ENCODE results near the gene NCOA6. TPM values are rescaled to one million over a fixed set of nuclear protein-coding genes. Genes with fewer than 3 reads are reported as not detected.
"Not testable (repeated sequence)": the region's sequence is repeated elsewhere in the genome, so short reads cannot be mapped to it uniquely, and the experiment has no call there.

The NCOA6 gene
- total RNA-seq, 2 donors from 2014 or later = 22.0 to 25.0 TPM

DNA sequence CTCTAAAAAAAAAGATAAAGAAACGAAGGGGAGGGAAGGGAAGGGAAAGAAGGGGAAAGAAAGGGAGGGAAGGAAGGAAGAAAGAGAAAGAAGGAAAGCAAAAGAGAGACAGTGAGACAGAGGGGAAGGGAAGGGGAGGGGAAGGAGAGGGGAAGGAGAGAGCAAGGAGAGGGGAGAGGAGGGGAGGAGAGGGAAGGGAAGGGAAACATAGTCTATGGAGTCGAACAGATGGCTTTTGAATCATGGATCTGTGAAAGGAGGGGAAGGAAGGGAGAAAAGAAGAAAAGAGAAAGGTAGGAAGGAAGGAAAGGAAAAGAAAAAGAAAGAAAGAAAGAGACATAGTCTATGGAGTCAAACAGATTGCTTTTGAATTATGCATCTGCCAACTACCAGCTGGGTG, 16.7 kb upstream of the NCOA6 start:
- no peak for DNase-seq (ENCODE audit: low spot score)
- intact Hi-C loops (cut with DNase I) = no loop called here

- DNase-seq (ENCODE audit: low spot score) = no peak
- intact Hi-C loops (cut with DNase I) = loop anchor here in 1 of 2 donors (10.0 kb wide), 1 partner anchor 380 kb away; no protein-coding TSS in a partner anchor
Observed at GRCh38 chr20:34834459-34834893, 9.0 kb upstream of the NCOA6 start.

- no peak for DNase-seq (ENCODE audit: low spot score)
- intact Hi-C loops (cut with DNase I) = loop anchor here in 1 of 2 donors (10.0 kb wide), 1 partner anchor 383 kb away; no protein-coding TSS in a partner anchor
Observed at GRCh38 chr20:34831936-34832335, 6.5 kb upstream of the NCOA6 start.

- intact Hi-C loops (cut with DNase I) = no loop called here
Observed at GRCh38 chr20:34829191-34829590, 3.7 kb upstream of the NCOA6 start.

GRCh38 chr20:34824806-34825529, 483 bp downstream of the NCOA6 start:
- intact Hi-C loops (cut with DNase I) = no loop called here
- peak; percentile 88 for DNase-seq (ENCODE audit: low spot score)

More at GRCh38 chr20:34829191-34829590, 3.7 kb upstream of the NCOA6 start:
- DNase-seq (ENCODE audit: low spot score) = no peak

DNA sequence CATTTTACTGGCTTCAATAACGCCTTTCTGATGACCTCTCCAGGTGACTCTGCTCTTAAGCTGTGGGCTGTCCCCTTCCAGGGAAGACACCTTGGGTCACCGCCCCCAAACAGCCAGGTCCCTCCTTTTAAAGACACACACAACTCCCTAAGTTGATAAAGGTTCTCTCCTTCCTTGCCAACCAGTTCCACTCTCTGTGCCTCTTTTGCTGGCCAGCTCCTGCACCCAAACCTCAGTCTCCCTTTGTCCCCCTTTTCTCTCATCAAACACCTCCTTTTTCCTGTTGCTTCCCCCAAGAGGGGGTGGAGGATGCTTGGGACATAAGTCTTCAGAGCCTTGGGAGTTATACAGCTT, 1.0 kb downstream of the NCOA6 start:
- DNase-seq (ENCODE audit: low spot score) = no peak
- intact Hi-C loops (cut with DNase I) = no loop called here

DNA sequence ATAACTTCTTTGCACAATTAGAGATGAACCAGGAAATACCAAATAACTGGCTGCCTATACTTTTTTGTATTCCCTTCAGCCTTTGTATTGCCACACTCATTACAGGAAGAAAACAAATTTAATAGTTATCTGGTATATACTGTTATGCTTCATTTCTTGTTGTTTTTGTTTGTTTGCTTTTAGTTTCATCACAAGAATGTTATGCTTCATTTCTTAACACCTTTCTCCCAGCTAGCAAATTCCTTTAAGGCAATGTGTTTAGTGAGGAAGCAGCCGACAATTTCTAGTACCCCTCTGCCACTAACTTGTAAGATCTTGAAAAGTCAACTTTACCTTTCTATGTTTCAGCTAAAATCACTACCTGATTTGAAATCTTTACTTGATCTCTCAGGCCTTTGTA, 1.4 kb downstream of the NCOA6 start:
- intact Hi-C loops (cut with DNase I) = no loop called here
- no peak for DNase-seq (ENCODE audit: low spot score)

GRCh38 chr20:34820805-34821578, 4.5 kb downstream of the NCOA6 start:
- DNase-seq (ENCODE audit: low spot score) = no peak
- intact Hi-C loops (cut with DNase I) = no loop called here

DNA sequence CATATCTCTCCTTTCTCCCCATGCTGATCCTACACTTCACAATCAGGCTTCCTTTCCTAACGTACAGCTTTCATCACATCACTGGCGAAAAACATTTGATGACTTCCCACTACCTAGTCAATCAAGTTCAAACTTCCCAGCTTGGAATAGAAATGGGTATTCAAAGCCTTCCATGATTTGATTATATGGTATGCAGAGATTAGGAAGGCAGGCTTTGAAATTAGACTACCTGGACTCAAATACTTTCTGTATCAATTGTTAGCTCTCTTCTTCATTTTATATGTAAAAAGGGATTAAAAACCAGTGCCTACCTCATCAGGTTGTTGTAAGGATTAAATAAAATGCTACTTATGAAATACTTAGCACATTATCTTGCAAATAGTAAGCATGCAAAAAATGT, 7.7 kb downstream of the NCOA6 start:
- intact Hi-C loops (cut with DNase I) = no loop called here
- no peak for DNase-seq (ENCODE audit: low spot score)

DNA sequence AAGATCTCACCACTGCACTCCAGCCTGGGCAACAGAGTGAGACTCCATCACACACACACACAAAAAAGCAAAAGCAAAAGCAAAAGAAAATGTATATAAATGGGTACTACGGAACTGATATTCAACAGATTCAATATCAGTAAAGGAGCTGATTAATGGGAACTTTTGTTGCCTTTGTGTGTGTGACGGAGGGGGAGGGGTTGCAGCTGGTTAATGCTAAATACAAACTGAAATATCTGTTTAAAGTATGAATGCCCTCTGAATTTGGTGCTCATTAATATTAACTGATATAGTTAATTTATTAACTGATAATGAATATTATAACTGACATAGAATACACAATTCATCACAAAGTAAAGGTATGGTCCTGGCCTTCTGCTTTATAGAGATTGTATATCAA, 8.4 kb downstream of the NCOA6 start:
- intact Hi-C loops (cut with DNase I) = no loop called here
- DNase-seq (ENCODE audit: low spot score) = no peak

DNA sequence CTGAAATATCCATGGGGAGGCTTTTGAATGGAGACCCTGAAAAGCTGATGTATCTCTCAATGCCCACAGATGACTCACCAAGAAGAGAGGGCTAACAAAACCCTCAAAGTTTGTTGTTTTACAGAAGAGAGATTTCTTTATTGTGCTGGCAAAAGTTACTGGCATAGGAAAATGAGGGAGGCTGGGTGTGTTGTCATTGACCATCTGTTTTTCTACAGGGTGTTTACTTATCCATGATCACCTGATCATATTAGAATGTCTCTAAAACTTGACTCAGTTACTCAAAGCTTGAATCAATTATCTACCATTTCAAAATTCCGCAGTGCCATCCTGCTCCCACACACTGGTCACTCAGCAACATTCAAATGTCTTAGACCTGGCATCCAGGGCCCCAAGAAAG, 9.8 kb downstream of the NCOA6 start:
- no peak for DNase-seq (ENCODE audit: low spot score)
- intact Hi-C loops (cut with DNase I) = no loop called here

- DNase-seq (ENCODE audit: low spot score) = no peak
- intact Hi-C loops (cut with DNase I) = no loop called here
Observed at GRCh38 chr20:34808583-34808982, 16.9 kb downstream of the NCOA6 start.

DNA sequence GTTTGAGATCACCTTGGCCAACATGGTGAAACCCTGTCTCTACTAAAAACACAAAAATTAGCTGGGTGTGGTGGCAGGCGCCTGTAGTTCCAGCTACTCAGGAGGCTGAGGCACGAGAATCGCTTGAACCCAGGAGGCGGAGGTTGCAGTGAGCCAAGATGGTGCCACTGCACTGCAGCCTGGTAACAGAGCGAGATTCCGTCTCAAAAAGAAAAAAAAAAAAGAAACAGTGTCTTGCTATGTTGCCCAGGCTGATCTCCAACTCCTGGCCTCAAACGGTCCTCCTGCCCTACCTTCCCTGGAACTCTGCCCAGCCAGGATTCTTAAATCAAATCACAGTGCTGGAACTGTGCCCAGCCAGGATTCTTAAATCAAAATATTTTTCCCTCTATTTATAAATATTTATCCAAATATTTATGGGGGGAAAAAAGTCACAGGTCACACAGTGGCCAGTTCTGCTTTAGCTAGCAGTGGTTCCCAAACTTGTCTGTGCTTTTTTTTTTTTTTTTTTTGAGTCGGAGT, 17.4 kb downstream of the NCOA6 start:
- intact Hi-C loops (cut with DNase I); DNase-seq (ENCODE audit: low spot score): not testable (repeated sequence)

- no peak for DNase-seq (ENCODE audit: low spot score)
- intact Hi-C loops (cut with DNase I) = no loop called here
Observed at GRCh38 chr20:34806255-34806654, 19.2 kb downstream of the NCOA6 start.

DNA sequence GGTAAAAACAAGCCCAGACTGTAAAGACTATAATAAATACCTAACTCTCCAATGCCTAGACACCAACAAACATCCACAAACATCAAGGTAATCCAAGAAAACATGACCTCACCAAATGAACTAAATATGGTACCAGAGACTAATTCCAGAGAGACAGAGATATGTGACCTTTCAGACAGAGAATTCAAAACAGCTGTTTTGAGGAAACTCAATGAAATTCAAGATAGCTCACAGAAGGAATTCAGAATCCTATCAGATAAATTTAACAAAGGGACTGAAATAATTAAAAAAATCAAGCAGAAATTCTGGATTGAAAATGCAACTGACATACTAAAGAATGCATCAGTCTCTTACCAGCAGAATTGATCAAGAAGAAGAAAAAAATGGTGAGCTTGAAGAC, 26.6 kb downstream of the NCOA6 start:
- intact Hi-C loops (cut with DNase I) = no loop called here
- DNase-seq (ENCODE audit: low spot score) = no peak

DNA sequence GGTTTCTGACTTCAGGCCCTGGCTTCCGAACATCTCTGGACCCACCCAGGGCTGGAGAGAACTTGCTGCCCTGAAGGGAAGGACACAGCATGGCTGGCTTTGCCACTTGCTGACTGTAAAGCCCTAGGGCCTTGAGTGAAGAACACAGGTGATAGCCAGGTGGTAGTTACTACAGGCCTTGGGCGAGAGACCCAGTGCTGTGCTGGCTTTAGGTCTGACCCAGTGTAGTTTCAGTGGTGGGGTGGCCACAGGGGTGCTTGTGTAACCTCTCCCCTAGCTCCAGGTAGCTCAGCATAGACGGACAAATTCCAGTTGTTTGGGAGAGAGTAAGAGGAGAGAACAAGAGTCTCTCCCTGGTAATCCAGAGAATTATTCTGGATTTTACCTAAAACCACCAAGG, 27.1 kb downstream of the NCOA6 start:
- intact Hi-C loops (cut with DNase I) = no loop called here
- DNase-seq (ENCODE audit: low spot score) = no peak

GRCh38 chr20:34797012-34797995, 28.1 kb downstream of the NCOA6 start:
- no peak for DNase-seq (ENCODE audit: low spot score)
- intact Hi-C loops (cut with DNase I) = no loop called here

DNA sequence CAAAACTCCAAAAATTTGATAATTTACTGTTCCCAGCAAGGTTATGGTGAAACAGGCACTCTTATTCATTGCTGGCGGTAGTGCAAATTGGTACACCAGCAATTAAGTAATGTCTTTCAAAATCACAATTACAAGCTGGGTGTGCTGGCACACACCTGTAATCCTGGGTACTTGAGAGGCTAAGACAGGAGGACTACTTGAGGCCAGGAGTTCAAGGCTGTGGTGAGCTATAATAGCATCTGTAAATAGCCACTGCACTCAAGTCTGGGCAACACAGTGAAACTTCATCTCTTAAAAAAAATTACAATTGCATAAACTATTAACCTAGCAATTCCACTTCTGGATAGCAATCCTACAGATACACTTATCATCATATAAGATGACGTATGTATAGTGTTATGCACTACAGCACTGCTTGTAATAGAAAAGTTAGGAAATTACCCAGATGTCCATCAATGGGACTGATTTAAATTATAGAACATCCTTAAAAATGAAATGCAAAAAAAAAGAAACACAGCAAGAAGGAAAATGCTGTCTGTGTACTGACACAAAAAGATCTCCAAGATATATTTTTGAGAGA, 31.4 kb downstream of the NCOA6 start:
- no peak for DNase-seq (ENCODE audit: low spot score)
- intact Hi-C loops (cut with DNase I) = no loop called here

Data from posterior vena cava (tissue), 2 donors.